ENCODE data around the gene LRRC49.

LRRC49 gene

GRCh38 chr15:71057581-71057980 is 165.0 kb downstream of the LRRC49 start:
- no peak for FAIRE-seq

GRCh38 chr15:71060983-71061382 is 168.4 kb downstream of the LRRC49 start:
- no peak for FAIRE-seq

- FAIRE-seq = no peak
Measured at GRCh38 chr15:71066983-71067382, 174.4 kb downstream of the LRRC49 start.

GRCh38 chr15:71069693-71070092 is 177.1 kb downstream of the LRRC49 start:
- FAIRE-seq = no peak

- FAIRE-seq = no peak
Measured at GRCh38 chr15:71071529-71071928, 178.9 kb downstream of the LRRC49 start.

- FAIRE-seq = no peak
Measured at GRCh38 chr15:71072423-71072822, 179.8 kb downstream of the LRRC49 start.

GRCh38 chr15:71078506-71079207 is 186.0 kb downstream of the LRRC49 start:
- no peak for FAIRE-seq

GRCh38 chr15:71079208-71080044 is 186.8 kb downstream of the LRRC49 start:
- FAIRE-seq = no peak

- FAIRE-seq = no peak
Measured at GRCh38 chr15:71080166-71080565, 187.5 kb downstream of the LRRC49 start.

GRCh38 chr15:71080705-71081104 is 188.1 kb downstream of the LRRC49 start:
- no peak for FAIRE-seq

- FAIRE-seq = no peak
Measured at GRCh38 chr15:71082803-71083202, 190.2 kb downstream of the LRRC49 start.

- no peak for FAIRE-seq
Measured at GRCh38 chr15:71083349-71083748, 190.7 kb downstream of the LRRC49 start.

- no peak for FAIRE-seq
Measured at GRCh38 chr15:71084264-71084663, 191.6 kb downstream of the LRRC49 start.

GRCh38 chr15:71085809-71086208 is 193.2 kb downstream of the LRRC49 start:
- FAIRE-seq = no peak

- FAIRE-seq = no peak
Measured at GRCh38 chr15:71088155-71088554, 195.5 kb downstream of the LRRC49 start.

GRCh38 chr15:71088683-71089082 is 196.1 kb downstream of the LRRC49 start:
- no peak for FAIRE-seq

- FAIRE-seq = no peak
Measured at GRCh38 chr15:71089801-71090200, 197.2 kb downstream of the LRRC49 start.

GRCh38 chr15:71091601-71092000 is 199.0 kb downstream of the LRRC49 start:
- FAIRE-seq = no peak

- no peak for FAIRE-seq
Measured at GRCh38 chr15:71092056-71092600, 199.5 kb downstream of the LRRC49 start.

- FAIRE-seq = no peak
Measured at GRCh38 chr15:71093054-71094024, 200.7 kb downstream of the LRRC49 start.

GRCh38 chr15:71094137-71094536 is 201.5 kb downstream of the LRRC49 start:
- FAIRE-seq = no peak

GRCh38 chr15:71096676-71097075 is 204.1 kb downstream of the LRRC49 start:
- no peak for FAIRE-seq

GRCh38 chr15:71097890-71098289 is 205.3 kb downstream of the LRRC49 start:
- no peak for FAIRE-seq

Measured in A204.1 (cell line).